NOMO-1 treated with dmso at 0.1 percent for 144 hours (cell line): Measurements from ENCODE around the gene DPP10.

ENCODE experiments used
- DNase-seq: peaks from one replicate; lab custom pipeline; 2025; ENCODE audit not compliant: unreplicated experiment; lab: John Stamatoyannopoulos, UW

DPP10 gene

GRCh38 chr2:114580691-114581090 lies 138.2 kb downstream of the DPP10 start:
- no peak for DNase-seq

GRCh38 chr2:114598329-114598728 lies 155.9 kb downstream of the DPP10 start:
- no peak for DNase-seq

GRCh38 chr2:114609203-114609602 lies 166.8 kb downstream of the DPP10 start:
- no peak for DNase-seq

DNA sequence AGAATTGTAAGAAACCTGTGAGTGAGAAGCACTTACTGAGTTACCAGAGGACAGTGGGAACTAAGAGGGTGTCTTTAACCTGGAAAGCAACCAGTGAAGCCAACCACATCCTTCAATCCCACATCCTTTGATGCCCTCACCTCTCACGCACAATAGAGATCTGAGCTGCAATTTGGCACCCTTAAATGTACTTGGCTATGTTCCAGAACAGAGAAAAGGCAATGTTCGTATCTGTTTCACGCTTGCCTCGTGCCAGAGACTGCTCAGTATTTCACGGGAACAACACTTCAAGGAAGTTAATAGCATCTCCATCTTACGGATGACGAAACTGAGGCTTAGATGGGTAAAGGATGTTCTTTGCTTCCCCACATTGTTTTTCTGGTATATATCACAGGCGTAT lies 167.4 kb downstream of the DPP10 start:
- DNase-seq = no peak

- no peak for DNase-seq
Measured at GRCh38 chr2:114610677-114611076, 168.2 kb downstream of the DPP10 start.

- DNase-seq = no peak
Measured at GRCh38 chr2:114614592-114614991, 172.2 kb downstream of the DPP10 start.

GRCh38 chr2:114628481-114628880 lies 186.0 kb downstream of the DPP10 start:
- no peak for DNase-seq

- DNase-seq = no peak
Measured at GRCh38 chr2:114631146-114631545, 188.7 kb downstream of the DPP10 start.

- DNase-seq = no peak
Measured at GRCh38 chr2:114642166-114642770, 199.8 kb downstream of the DPP10 start.

DNA sequence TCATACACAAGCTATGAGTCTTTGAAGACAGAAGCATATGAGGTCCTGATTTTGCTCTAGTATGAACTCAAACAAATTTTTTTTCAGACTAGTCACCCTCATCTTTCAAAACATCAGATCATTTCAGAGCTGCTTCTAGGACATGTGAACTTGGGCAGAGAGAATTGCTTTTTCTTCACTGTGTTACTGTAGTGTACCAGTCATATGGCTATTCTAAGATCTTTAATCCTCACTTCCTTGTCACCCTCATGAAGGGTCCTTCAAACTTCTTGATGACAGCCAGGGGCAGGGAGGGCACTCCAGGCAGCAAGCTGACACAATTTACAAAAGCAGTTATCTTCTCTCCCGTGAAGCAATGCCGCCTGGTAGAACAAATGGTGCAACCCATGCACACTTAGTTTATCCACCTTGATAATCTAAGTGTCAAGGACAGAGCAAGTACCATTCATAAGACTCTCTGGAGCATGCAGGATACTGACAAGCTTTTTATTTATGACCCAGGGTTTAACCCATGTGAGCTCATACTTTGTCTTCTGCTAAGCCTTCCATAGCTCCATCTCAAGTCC lies 200.6 kb downstream of the DPP10 start:
- no peak for DNase-seq

DNA sequence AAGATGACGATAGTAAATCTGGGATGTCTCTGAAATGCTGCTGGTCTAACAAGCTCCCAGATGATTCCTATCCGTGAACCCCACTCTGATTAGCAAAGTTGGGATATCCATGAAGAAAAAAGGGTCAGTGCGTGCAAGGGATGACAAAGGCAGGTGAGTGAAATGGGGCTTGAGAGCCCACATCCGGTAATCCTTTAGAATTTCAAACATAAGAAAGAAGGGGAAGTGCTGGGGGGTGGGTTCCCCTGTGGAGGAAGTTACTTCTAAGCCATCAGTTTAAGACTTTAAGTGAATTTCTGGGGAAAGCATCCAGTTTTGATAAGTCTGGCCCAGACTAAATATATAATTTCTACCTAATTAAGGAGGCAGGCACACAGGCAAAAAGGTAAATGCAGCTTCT lies 209.5 kb downstream of the DPP10 start:
- peak; percentile 3 for DNase-seq

GRCh38 chr2:114659880-114660279 lies 217.4 kb downstream of the DPP10 start:
- no peak for DNase-seq

DNA sequence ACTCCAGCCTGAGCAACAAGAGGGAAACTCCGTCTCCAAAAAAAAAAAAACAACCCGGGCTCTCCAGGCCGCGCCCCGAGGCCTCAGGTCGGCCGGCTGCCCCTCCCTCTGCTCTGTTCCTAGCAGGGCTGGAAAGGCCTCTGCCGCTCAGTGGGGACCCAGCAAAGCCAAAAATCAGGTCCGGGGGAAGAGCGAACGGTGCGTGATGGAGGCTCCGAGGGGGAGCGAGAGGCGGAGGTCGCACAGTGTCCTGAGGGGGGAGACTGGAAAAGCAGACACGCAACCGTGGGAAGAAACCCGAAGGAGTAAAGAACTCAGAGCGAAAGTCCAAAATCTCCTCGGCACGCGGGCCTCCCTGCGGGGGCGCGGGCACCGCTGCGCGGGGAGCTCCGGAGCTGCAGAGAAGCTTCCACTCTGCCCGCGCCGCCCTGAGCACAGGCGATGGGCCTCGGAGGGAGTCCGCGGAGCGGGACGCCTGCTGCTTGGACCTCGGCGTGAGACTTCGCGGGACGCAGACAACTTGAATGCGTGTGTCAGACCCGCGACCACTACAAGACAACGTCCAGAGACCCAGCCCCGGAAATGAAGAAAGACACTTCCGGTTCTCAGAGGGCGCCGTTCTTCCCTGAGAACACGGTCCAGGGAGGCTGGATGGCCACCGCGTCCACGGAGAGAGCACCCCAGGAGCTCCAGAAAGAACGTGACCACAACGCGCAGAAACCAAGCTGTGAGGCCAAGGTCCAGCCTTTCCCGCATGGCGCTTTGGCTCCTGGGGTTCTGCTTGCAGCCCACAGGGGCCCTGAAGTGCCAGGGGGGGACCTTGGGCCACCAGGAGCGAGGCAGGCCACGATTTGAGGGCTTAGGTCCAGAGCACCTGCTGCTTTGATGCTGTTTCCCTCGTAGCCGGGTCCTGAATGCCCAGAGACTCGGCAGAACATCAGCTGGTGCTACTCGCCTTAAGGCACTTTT lies 219.8 kb downstream of the DPP10 start:
- DNase-seq = no peak

DNA sequence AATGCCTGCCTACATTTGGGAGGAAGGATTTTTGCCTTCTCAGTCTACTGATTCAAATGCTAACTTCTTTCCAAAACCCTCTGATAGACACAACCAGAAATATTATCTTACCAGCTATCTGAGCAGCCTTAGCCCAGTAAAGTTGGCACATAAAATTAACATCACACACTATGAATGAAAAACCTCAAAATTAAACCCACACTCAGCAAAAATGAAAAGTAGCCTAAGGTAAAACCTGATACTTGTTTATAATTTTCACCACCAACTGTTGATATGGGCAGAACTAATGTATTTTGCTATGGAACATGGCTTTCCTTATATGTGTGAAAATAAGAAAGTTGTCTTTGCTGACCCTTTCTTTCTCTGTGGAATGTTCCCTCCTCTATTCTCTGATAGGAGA lies 226.0 kb downstream of the DPP10 start:
- DNase-seq = no peak

- DNase-seq = no peak
Measured at GRCh38 chr2:114683251-114683650, 240.8 kb downstream of the DPP10 start.

DNA sequence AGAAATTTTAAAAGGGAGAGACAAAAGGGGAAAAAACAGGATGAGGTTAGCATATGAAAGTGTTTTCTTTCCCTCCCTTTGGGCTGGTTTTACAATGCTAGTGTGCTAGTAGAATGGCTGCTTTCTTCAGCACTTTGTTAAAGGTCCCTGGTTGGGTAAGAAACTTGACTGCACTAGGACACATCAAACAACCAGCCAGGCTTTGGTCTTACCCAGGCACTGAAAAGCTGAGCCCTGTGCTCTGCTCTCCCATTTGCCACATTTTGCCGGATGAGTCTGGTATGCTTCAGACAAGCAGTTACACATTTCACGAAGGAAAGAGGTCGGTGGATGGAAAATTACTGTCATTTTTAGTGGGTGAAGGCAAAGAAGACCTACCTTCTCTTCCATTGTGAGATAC lies 242.0 kb downstream of the DPP10 start:
- no peak for DNase-seq

- no peak for DNase-seq
Measured at GRCh38 chr2:114685102-114685501, 242.7 kb downstream of the DPP10 start.

DNA sequence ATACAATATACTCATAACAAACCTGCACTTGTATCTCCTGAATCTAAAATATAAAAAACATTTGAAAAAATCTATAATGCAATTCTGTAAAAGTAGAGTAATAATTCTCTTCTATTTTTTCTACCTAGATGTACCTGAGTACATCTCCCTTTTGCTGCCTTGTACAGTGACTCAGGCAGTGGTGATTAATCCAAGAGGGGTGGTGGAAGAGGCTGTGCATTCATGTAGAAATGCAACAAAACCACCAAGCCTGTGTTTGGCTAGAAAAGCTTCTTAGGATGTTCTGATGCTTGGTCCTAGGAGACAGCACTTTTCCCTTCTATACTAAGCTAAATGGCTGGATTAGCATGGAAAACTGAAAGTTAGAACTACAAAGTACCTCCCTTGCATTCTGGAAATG lies 245.8 kb downstream of the DPP10 start:
- DNase-seq = no peak

DNA sequence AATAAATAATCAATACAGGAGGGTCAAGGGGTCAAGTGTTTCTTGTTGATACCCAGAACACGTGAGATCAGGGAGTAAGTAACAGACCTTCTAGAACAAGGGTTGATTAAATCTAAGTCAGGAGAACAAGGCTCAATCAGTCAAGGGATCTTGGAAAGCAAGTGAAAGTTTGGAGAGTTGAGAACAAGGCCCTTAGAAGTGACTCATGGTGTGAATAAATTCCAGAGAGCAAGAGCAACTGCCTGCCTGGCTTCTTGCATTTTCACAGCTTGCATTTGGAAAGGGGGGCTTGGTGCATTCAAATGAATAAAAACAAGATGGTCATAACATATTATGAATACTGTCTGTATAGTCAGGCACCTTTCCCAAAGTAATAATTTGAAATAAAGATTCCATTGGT lies 256.1 kb downstream of the DPP10 start:
- DNase-seq = no peak

DNA sequence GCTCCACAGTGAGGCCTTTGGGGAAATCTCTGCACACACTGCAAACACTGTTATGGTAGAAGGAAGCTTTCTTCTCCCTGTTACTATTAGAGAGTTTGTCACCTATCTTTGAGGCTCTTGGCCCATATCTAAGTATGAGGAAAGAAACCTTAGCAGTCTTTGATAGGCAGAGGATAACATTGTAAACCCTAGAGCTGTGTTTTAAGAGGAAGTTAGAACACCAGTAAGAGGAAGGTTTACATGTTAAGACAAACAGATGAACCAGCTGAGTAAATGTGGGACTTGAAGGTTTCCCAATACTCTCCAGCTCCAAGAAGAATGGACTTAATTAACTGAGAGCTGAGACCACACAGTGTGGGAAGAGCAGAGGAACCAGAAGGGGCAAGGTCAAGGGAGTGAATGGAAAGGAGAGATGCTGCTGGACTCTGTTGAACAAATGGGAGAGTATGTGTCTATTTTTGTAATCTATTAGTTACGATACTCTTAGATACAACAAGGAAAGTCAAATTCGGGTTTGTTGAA lies 257.0 kb downstream of the DPP10 start:
- DNase-seq = no peak

GRCh38 chr2:114700440-114700839 lies 258.0 kb downstream of the DPP10 start:
- DNase-seq = no peak
